ENCODE measurements around the gene CDH1.
A peak's percentile ranks its signal among the peaks of the same experiment; 100 is the strongest.

The CDH1 gene

GRCh38 chr16:68732042-68732680 is 4.9 kb upstream of the CDH1 start:
- DNase-seq (ENCODE audit: low spot score) = no peak

GRCh38 chr16:68732741-68733399 is 4.2 kb upstream of the CDH1 start:
- DNase-seq (ENCODE audit: low spot score) = no peak

DNA sequence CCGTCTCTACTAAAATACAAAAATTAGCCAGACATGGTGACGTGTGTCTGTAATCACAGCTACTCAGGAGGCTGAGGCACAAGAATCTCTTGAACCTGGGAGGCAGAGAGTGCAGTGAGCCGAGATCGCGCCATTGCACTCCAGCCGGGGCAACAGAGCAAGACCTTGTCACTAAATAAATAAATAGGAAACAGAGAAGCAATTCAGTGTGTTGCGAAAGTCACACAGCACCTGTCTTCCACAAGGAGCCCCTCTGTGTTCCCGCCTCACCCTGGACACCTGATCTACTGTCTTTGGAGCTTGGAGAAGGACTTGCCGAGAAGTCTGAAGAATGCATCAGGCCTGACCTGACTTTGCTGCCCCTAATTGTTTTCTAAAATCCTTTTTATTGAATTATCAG is 3.5 kb upstream of the CDH1 start:
- DNase-seq (ENCODE audit: low spot score) = no peak

DNA sequence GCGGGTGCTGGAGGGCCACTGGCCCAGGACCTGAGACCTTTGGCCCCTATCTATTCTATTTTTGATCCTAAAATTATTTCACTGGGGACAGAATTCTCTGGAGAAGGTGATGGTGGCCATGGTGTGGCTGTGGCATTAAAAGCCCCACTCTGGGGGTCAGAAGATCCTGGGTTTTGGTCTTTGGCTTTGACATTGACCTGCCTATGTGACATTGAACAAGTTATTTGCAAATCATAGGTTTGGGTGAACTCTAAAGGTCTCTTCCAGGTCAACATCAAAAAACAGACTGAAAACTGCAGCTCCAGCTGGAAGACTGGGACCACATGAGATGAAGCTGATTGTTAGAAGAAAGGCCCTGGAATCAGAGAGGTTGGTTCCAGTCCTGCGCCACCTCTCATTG is 2.3 kb upstream of the CDH1 start:
- DNase-seq (ENCODE audit: low spot score) = no peak

DNA sequence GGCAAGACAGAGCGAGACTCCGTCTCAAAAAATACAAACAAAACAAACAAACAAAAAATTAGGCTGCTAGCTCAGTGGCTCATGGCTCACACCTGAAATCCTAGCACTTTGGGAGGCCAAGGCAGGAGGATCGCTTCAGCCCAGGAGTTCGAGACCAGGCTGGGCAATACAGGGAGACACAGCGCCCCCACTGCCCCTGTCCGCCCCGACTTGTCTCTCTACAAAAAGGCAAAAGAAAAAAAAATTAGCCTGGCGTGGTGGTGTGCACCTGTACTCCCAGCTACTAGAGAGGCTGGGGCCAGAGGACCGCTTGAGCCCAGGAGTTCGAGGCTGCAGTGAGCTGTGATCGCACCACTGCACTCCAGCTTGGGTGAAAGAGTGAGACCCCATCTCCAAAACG is 531 bp upstream of the CDH1 start:
- no peak for DNase-seq (ENCODE audit: low spot score)

DNA sequence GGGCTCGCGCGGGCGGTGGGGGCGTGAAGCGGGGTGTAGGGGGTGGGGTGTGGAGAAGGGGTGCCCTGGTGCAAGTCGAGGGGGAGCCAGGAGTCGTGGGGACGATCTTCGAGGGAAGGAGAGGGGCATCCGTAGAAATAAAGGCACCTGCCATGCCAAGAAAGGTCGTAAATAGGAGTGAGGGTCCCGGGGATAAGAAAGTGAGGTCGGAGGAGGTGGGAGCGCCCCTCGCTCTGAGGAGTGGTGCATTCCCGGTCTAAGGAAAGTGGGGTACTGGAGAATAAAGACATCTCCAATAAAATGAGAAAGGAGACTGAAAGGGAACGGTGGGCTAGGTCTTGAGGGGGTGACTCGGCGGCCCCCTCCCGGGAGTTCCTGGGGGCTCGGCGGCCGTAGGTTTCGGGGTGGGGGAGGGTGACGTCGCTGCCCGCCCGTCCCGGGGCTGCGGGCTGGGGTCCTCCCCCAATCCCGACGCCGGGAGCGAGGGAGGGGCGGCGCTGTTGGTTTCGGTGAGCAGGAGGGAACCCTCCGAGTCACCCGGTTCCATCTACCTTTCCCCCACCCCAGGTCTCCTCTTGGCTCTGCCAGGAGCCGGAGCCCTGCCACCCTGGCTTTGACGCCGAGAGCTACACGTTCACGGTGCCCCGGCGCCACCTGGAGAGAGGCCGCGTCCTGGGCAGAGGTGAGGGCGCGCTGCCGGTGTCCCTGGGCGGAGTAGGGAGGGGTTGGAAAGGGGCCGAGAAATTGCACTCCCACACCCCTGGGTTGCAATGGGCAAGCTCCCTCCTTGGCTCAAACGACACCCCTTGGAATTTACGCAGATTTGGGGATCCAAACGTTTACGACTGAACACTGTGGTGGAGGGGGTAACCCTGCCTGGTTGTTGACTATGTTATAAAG is 888 bp downstream of the CDH1 start:
- no peak for DNase-seq (ENCODE audit: low spot score)

GRCh38 chr16:68739964-68740627 is 3.0 kb downstream of the CDH1 start:
- no peak for DNase-seq (ENCODE audit: low spot score)

DNA sequence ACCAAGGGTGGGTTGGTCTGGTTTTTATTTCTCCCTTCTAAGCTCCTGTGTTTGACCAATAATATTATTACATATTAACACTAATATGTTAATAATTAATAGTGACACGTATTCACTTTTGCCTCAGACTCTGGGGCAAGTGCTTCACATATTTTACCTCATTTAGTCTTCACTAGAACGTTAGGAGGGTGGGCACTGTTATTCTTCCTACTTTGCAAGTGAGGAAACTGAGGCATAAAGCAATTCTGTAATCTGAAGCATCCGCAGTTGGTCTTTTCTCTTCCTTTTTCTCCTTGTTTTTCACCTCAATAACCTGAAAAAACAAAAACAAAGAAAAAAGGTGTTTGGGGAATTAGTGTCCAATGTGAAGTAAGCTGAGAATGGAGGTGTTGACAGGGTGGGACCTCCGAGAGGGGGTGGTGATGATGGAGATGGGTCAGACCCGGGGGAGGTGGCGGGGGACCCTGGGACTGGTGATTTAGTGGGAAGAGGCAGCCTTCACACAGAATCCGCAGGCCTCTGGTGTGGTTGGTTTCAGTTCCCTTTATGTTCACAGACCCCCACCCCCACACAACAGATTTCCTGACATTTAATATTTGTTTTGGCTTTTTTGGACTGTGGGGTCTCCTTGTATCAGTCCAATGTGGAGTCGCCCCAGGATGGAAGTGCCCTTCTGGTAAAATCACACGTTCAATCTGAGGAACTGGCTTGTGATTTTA is 3.7 kb downstream of the CDH1 start:
- no peak for DNase-seq (ENCODE audit: low spot score)

DNA sequence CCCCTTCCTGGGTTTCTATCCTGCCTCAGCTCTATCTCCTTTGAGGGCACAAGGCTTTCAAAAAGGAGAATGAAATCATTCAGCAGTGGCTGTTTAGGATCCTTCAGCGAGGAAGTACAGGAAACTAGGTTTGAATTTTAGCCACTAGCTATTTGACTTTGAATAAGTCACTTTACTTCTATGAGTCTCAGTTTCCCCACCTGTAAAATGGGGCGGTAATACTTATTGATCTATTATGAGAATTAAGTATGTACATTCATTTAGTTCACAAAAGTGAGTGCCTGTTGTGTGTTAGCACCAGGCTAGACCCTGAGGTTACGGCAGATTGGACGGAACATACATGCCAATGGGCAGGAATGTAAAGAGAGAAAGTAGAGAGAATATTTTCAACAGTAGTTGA is 6.6 kb downstream of the CDH1 start:
- DNase-seq (ENCODE audit: low spot score) = no peak

DNA sequence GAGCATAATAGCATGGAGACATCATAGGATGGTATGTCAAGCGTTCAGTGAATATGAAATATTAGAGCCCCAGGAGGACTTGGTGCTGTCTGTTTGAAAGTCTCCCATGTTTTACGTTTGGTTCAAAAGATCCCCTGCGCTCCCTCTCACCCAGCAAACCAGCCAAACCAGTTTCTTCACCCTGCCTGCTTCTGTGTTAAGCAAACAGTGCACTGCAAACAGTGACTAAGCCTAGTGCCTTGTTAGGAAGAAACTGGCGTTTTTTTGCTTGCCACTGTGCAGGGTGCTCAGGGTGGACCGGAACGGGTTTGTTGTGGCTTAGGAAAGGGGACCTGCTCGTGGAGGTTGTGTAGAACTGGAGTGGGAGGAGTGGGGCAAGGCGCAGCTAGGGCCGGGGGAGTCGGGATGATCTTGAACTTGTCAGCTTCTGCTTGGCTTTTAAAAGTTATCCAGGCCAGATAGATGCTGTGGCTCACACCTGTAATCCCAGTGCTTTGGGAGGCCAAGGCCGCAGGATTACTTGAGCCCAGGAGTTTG is 7.7 kb downstream of the CDH1 start:
- no peak for DNase-seq (ENCODE audit: low spot score)

- DNase-seq (ENCODE audit: low spot score) = no peak
Measured at GRCh38 chr16:68746951-68747350, 9.9 kb downstream of the CDH1 start.

GRCh38 chr16:68749432-68749831 is 12.3 kb downstream of the CDH1 start:
- no peak for DNase-seq (ENCODE audit: low spot score)

GRCh38 chr16:68750193-68750695 is 13.2 kb downstream of the CDH1 start:
- DNase-seq (ENCODE audit: low spot score) = no peak

DNA sequence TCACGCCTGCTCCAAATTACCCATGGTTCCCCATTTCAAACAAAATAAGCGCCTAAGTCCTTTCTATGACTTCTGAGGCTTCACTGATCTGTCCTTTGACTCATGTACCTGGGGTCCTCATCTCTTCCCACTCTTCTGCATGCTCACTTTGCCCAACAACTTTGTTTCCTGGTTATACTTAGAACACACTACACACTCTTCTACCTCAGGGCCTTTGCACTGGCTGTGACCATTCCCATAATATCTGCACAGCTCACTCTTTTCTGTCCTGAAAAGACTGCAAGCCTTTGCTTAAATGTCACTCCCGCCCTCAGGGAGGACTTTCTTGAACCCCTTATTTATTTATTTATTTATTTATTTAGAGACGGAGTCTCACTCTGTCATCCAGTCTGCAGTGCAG is 14.1 kb downstream of the CDH1 start:
- DNase-seq (ENCODE audit: low spot score) = no peak

- DNase-seq (ENCODE audit: low spot score) = no peak
Measured at GRCh38 chr16:68752602-68753001, 15.5 kb downstream of the CDH1 start.

DNA sequence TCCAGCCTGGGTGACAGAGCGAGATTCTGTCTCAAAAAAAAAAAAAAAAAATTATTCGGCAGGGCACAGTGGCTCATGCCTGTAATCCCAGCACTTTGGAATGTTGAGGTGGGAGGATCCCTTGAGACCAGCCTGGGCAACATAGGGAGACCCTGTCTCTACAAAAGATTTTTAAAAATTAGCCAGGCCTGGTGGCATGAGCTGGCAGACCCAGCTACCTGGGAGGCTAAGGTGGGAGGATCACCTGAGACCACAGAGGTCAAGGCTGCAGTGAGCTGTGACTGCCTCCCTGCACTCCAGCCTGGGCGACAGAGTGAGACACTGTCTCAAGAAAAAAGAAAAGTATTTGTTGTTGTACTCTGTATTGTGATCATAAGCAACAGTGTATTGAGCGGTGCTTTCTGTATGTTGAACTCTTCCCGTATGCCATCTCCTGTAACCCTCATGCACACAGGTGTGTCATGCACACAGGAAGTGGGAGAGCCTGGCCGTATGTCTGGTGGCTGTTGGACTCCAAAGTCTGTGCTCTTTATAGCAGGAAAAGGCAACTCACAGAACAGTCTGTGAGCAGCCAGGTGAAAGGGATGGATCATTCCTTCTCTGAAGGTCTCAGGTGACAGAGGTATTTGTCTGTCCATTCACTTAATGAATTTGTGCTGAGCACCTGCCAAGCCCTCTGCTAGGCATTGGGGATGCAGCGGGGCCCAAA is 17.1 kb downstream of the CDH1 start:
- no peak for DNase-seq (ENCODE audit: low spot score)

- no peak for DNase-seq (ENCODE audit: low spot score)
Measured at GRCh38 chr16:68756239-68756915, 19.3 kb downstream of the CDH1 start.

DNA sequence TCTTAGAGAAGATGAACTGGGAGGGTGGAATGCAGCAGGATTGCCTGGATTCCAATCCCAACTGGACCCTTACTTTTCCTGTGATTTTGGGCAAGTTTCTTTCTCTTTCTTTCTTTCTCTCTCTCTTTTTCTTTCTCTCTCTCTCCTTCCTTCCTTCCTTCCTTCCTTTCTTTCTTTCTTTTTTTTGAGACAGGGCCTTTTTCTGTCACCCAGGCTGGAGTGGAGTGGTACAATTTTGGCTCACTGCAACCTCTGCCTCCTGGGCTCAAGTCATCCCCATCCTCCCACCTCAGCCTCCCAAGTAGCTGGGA is 20.5 kb downstream of the CDH1 start:
- DNase-seq (ENCODE audit: low spot score) = no peak

DNA sequence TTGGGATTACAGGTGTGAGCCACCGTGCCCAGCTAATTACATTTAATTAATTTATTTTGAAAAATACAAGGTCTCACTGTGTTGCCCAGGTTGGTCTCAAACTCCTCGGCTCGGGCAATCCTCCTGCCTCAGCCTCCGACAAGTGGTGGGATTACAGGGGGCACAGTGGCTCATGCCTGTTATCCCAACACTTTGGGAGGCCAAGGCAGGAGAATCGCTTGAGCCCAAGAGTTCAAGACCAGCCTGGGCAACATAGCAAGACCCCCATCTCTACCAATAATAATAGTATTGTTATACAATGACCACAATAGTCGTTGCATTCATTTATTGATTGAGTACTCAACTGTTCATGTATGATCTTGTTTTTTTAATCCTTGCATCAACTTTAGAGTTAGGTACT is 22.0 kb downstream of the CDH1 start:
- no peak for DNase-seq (ENCODE audit: low spot score)

DNA sequence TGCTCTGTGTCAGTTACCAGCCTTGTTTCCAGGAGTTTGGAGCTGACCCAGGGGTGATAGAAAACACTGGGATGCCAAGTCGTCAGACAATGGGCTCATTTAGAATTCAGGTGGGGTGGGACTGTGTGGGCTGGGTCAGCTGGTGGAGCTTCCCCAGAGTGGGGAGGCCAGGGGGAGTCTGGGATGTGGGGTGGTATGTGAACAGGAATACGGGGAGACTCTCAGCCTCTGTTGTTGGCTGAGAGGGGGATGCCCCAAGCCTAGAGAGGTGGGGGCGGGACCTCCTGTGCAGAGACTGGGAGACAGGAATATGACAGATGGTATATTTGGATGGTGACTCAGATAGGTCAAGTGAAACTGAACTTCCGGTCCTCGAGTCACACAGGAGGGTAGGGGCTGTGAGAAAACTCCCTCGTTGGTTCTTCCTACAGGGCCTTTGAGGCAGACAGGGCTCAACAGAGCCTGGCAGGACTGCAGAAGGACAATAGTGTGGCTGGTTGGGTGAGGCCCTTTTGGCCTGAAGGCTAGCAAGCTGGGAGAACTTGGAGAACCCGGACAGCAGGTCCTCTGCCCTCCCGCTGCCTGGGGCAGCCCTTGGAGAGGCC is 23.7 kb downstream of the CDH1 start:
- peak; percentile 77 for DNase-seq (ENCODE audit: low spot score)

Measured in Ammon's horn (tissue), 1 donor.